Liver (tissue), 9 donors: Measurements from ENCODE around the gene OSMR. TPM values are rescaled to one million over a fixed set of nuclear protein-coding genes. Genes with fewer than 3 reads are reported as not detected.

Experiments
- DNase-seq: peaks from one replicate; pipeline ENCODE4 v3.0.0-alpha.2; 2017; ENCODE audit warnings: low spot score
- H3K27ac ChIP-seq, 2 donors: one replicate each; pipeline ENCODE4 v1.7.0; 2013; ENCODE audit warnings: inconsistent platforms in 2 of 2, low read length in 2 of 2, control low read depth in 1 of 2, low read depth in 1 of 2, mild to moderate bottlenecking in 1 of 2
- H3K27me3 ChIP-seq, 4 donors: one replicate each; pipeline versions ENCODE4 v1.6.1 to v1.7.0; 2013; ENCODE audit warnings: low read length in 3 of 4, inconsistent platforms in 1 of 4, mild to moderate bottlenecking in 1 of 4, moderate library complexity in 1 of 4; ENCODE audit not compliant: control insufficient read depth in 4 of 4, insufficient read depth in 4 of 4
- H3K36me3 ChIP-seq, 4 donors: one replicate each; pipeline versions ENCODE4 v1.6.1 to v1.7.0; 2013; ENCODE audit warnings: low read length in 3 of 4, mild to moderate bottlenecking in 3 of 4, low read depth in 1 of 4, moderate library complexity in 1 of 4; ENCODE audit not compliant: control insufficient read depth in 4 of 4, insufficient read depth in 3 of 4
- H3K4me1 ChIP-seq, 4 donors: one replicate each; pipeline versions ENCODE4 v1.6.1 to v1.7.0; 2013; ENCODE audit warnings: low read length in 3 of 4, mild to moderate bottlenecking in 3 of 4, moderate library complexity in 1 of 4; ENCODE audit not compliant: control insufficient read depth in 4 of 4, insufficient read depth in 4 of 4
- H3K4me3 ChIP-seq, 3 donors: one replicate each; pipeline versions ENCODE4 v1.6.1 to v1.7.0; 2013; ENCODE audit warnings: low read length in 3 of 3, control low read depth in 1 of 3, low read depth in 1 of 3, mild to moderate bottlenecking in 1 of 3
- H3K9ac ChIP-seq, 2 donors: one replicate each; pipeline ENCODE4 v1.7.0; 2013; ENCODE audit warnings: low read length in 2 of 2, mild to moderate bottlenecking in 2 of 2, moderate library complexity in 2 of 2, control low read depth in 1 of 2, low read depth in 1 of 2
- H3K9me3 ChIP-seq, 4 donors: one replicate each; pipeline versions ENCODE4 v1.6.1 to v1.7.0; 2013; ENCODE audit warnings: low read length in 3 of 4; ENCODE audit not compliant: control insufficient read depth in 4 of 4
- EGR1 ChIP-seq, 2 donors: IDR thresholded peaks; 2 replicates each; pipeline ENCODE4 v1.6.1; 2016 to 2018; ENCODE audit warnings: antibody characterized with exemption in 2 of 2, low read depth in 2 of 2
- FOXA1 ChIP-seq: IDR thresholded peaks from 2 replicates; pipeline ENCODE4 v1.6.1; 2016; ENCODE audit warnings: antibody characterized with exemption
- FOXA2 ChIP-seq: IDR thresholded peaks from 2 replicates; pipeline ENCODE4 v1.6.1; 2016; ENCODE audit warnings: antibody characterized with exemption
- GABPA ChIP-seq, 2 donors: IDR thresholded peaks in 1 of 2; conservative IDR thresholded peaks in 1 of 2; 2 replicates each; pipeline ENCODE4 v1.6.1; 2016; ENCODE audit warnings: antibody characterized with exemption in 2 of 2, mild to moderate bottlenecking in 1 of 2, moderate library complexity in 1 of 2
- HNF4A ChIP-seq, 2 donors: conservative IDR thresholded peaks; 2 replicates each; pipeline ENCODE4 v1.6.1; 2016; ENCODE audit warnings: antibody characterized with exemption in 2 of 2, mild to moderate bottlenecking in 2 of 2
- NR2F2 ChIP-seq: IDR thresholded peaks from 2 replicates; pipeline ENCODE4 v1.6.1; 2016; ENCODE audit warnings: antibody characterized with exemption
- RAD21 ChIP-seq, 2 donors: IDR thresholded peaks; 2 replicates each; pipeline ENCODE4 v1.6.1; 2016; ENCODE audit warnings: antibody characterized with exemption in 2 of 2, mild to moderate bottlenecking in 2 of 2
- RXRA ChIP-seq, 2 donors: IDR thresholded peaks; 2 replicates each; pipeline ENCODE4 v1.6.1; 2017 to 2018; ENCODE audit warnings: antibody characterized with exemption in 2 of 2, mild to moderate bottlenecking in 1 of 2
- SP1 ChIP-seq: IDR thresholded peaks from 2 replicates; pipeline ENCODE4 v1.6.1; 2018; ENCODE audit warnings: antibody characterized with exemption, mild to moderate bottlenecking
- TAF1 ChIP-seq: conservative IDR thresholded peaks from 2 replicates; pipeline ENCODE4 v1.6.1; 2016; ENCODE audit warnings: antibody characterized with exemption, mild to moderate bottlenecking
- YY1 ChIP-seq: IDR thresholded peaks from 2 replicates; pipeline ENCODE4 v1.6.1; 2016; ENCODE audit warnings: antibody characterized with exemption, mild to moderate bottlenecking
- WGBS: extraction: QIAGEN DNeasy Blood & Tissue Kit; methylation state at CpG from one replicate; pipeline ENCODE4 v1.1.7; 2013; 5-methylcytosine and 5-hydroxymethylcytosine counted together
- polyA plus RNA-seq, 2 donors: library from polyadenylated mRNA; stranded (reverse) in 1 of 2; unstranded in 1 of 2; fragments of 200-250 nt in 1 of 2; fragments of >200 nt in 1 of 2; fragmentation: Nextera tagmentation in 1 of 2; extraction: Ambion mirVana in 1 of 2; gene quantifications; one replicate each; pipeline versions ENCODE4 v1.2.1 to v1.2.3, GENCODE V29; 2013 to 2015
- total RNA-seq, 2 donors: library from RNA; depleted of rRNA; stranded (reverse); fragments of >200 nt; gene quantifications; one replicate each; pipeline ENCODE4 v1.2.3, GENCODE V29; 2014
- TF ChIP-seq, protein P1 (sequence below): fragments of 150-350 bp; IDR thresholded peaks from 2 replicates; pipeline ENCODE4 v1.5.1; 2017; ENCODE audit warnings: improper control_type of control experiment, low read depth, low read length; ENCODE audit not compliant: missing input control
- TF ChIP-seq, protein P2 (sequence below): IDR thresholded peaks from 2 replicates; pipeline ENCODE4 v1.6.1; 2016; ENCODE audit warnings: antibody characterized with exemption
- TF ChIP-seq, protein P3 (sequence below): IDR thresholded peaks from 2 replicates; pipeline ENCODE4 v1.6.1; 2016; ENCODE audit warnings: antibody characterized with exemption, mild to moderate bottlenecking
- TF ChIP-seq, protein P4 (sequence below): IDR thresholded peaks from 2 replicates; pipeline ENCODE4 v1.6.1; 2016; ENCODE audit warnings: antibody characterized with exemption
- donor health status: healthy.
- donor health status: healthy.
- donor health status: healthy.
- donor health status: healthy.
- donor health status: healthy.

Gene OSMR
- total and polyA plus RNA-seq, 4 donors = 4.3 to 34.5 (median 11.7) TPM

DNA sequence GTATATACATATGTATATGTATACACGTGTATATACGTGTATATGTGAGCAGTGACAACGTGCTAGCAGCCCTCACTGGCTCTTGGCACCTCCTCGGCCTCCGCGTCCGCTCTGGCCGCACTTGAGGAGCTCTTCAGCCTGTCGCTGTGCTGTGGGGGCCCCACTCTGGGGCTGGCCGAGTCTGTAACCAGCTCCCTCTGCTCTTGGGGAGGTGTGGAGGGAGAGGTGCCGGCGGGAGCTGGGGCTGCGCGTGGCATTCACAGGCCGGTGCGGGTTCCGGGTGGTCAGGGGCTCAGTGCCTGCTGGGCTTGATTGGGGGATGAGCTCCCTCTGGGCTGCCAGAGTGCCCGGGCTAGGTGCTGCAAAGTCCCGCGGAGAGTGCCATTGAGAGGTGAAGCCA lies 24.1 kb upstream of the OSMR start:
- H3K36me3 ChIP-seq = peaks cover 0 to 4% (median 2%) of the 10 kb centered on the region in 4 donors
- H3K27ac ChIP-seq = no peak overlapping the region
- no peak overlapping the region for H3K9ac ChIP-seq
- no peak overlapping the region for H3K4me3 ChIP-seq
- no peak for DNase-seq
- TF ChIP-seq FOXA1 (no peak), YY1 (no peak), GABPA (IDR thresholded peaks at IDR 0.05 in 1 of 2, conservative IDR thresholded peaks at IDR 0.05 in 1 of 2) (no peak), FOXA2 (no peak), SP1 (no peak), TAF1 (no peak)
- TF ChIP-seq, protein P1, sequence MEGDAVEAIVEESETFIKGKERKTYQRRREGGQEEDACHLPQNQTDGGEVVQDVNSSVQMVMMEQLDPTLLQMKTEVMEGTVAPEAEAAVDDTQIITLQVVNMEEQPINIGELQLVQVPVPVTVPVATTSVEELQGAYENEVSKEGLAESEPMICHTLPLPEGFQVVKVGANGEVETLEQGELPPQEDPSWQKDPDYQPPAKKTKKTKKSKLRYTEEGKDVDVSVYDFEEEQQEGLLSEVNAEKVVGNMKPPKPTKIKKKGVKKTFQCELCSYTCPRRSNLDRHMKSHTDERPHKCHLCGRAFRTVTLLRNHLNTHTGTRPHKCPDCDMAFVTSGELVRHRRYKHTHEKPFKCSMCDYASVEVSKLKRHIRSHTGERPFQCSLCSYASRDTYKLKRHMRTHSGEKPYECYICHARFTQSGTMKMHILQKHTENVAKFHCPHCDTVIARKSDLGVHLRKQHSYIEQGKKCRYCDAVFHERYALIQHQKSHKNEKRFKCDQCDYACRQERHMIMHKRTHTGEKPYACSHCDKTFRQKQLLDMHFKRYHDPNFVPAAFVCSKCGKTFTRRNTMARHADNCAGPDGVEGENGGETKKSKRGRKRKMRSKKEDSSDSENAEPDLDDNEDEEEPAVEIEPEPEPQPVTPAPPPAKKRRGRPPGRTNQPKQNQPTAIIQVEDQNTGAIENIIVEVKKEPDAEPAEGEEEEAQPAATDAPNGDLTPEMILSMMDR = no peak
- TF ChIP-seq, protein P2, sequence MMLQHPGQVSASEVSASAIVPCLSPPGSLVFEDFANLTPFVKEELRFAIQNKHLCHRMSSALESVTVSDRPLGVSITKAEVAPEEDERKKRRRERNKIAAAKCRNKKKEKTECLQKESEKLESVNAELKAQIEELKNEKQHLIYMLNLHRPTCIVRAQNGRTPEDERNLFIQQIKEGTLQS = no peak
- TF ChIP-seq, protein P3, sequence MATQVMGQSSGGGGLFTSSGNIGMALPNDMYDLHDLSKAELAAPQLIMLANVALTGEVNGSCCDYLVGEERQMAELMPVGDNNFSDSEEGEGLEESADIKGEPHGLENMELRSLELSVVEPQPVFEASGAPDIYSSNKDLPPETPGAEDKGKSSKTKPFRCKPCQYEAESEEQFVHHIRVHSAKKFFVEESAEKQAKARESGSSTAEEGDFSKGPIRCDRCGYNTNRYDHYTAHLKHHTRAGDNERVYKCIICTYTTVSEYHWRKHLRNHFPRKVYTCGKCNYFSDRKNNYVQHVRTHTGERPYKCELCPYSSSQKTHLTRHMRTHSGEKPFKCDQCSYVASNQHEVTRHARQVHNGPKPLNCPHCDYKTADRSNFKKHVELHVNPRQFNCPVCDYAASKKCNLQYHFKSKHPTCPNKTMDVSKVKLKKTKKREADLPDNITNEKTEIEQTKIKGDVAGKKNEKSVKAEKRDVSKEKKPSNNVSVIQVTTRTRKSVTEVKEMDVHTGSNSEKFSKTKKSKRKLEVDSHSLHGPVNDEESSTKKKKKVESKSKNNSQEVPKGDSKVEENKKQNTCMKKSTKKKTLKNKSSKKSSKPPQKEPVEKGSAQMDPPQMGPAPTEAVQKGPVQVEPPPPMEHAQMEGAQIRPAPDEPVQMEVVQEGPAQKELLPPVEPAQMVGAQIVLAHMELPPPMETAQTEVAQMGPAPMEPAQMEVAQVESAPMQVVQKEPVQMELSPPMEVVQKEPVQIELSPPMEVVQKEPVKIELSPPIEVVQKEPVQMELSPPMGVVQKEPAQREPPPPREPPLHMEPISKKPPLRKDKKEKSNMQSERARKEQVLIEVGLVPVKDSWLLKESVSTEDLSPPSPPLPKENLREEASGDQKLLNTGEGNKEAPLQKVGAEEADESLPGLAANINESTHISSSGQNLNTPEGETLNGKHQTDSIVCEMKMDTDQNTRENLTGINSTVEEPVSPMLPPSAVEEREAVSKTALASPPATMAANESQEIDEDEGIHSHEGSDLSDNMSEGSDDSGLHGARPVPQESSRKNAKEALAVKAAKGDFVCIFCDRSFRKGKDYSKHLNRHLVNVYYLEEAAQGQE = no peak
- H3K9me3 ChIP-seq = no peaks in the 10 kb centered on the region
- no peaks in the 10 kb centered on the region for H3K27me3 ChIP-seq
- no peaks in the 10 kb centered on the region for H3K4me1 ChIP-seq
- 97% methylated on average over 20 of the region's 20 CpGs for WGBS

DNA sequence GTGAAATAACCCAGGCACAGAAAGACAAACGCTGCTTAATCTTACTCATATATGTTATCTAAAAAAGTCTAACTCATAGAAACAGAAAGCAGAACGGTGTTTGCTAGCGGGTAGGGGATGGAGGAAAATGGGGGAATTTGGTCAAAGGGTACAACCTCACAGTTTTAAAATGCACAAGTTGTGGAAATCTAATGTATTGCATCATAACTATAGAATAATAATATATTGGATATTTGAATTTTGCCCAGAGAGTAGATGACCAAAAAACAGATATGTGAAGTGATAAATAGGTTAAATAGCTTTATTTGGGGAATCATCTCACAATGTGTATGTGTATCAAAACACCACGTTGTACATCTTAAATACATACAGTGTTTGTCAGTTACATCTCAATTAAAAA lies 22.3 kb upstream of the OSMR start:
- Histone ChIP-seq H3K9ac (no peak overlapping the region), H3K4me1 (no peaks in the 10 kb centered on the region), H3K9me3 (no peaks in the 10 kb centered on the region), H3K4me3 (no peak overlapping the region), H3K27me3 (no peaks in the 10 kb centered on the region), H3K36me3 (peaks cover 0 to 4% (median 2%) of the 10 kb centered on the region in 4 donors), H3K27ac (no peak overlapping the region)
- WGBS = 93% methylated on average over 4 of the region's 4 CpGs
- TF ChIP-seq, protein P2 = no peak
- TF ChIP-seq HNF4A (conservative IDR thresholded peaks at IDR 0.05) (no peak), SP1 (no peak), EGR1 (IDR thresholded peaks at IDR 0.05; ENCODE audit: low read depth in 2 of 2) (no peak), RAD21 (IDR thresholded peaks at IDR 0.05) (no peak), RXRA (IDR thresholded peaks at IDR 0.05) (no peak), FOXA1 (no peak), FOXA2 (no peak), NR2F2 (no peak)
- TF ChIP-seq, protein P1 = no peak
- TF ChIP-seq, protein P4, sequence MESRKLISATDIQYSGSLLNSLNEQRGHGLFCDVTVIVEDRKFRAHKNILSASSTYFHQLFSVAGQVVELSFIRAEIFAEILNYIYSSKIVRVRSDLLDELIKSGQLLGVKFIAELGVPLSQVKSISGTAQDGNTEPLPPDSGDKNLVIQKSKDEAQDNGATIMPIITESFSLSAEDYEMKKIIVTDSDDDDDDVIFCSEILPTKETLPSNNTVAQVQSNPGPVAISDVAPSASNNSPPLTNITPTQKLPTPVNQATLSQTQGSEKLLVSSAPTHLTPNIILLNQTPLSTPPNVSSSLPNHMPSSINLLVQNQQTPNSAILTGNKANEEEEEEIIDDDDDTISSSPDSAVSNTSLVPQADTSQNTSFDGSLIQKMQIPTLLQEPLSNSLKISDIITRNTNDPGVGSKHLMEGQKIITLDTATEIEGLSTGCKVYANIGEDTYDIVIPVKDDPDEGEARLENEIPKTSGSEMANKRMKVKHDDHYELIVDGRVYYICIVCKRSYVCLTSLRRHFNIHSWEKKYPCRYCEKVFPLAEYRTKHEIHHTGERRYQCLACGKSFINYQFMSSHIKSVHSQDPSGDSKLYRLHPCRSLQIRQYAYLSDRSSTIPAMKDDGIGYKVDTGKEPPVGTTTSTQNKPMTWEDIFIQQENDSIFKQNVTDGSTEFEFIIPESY = no peak
- DNase-seq = no peak
